GM12891 (cell line): ENCODE results near the gene SPECC1.

ENCODE experiments used
- POLR2A ChIP-seq: IDR thresholded peaks from 2 replicates; pipeline ENCODE4 v1.6.1; 2011; ENCODE audit warnings: low read depth, low read length, control low read depth
- SPI1 ChIP-seq: IDR thresholded peaks from 2 replicates; pipeline ENCODE4 v1.6.1; 2011; ENCODE audit warnings: low read depth, low read length, control low read depth

GRCh38 chr17:20051624-20052023 lies 42.5 kb downstream of the SPECC1 start:
- TF ChIP-seq POLR2A (no peak), SPI1 (no peak)
